ENCODE data around the gene ZDHHC14.

DNA sequence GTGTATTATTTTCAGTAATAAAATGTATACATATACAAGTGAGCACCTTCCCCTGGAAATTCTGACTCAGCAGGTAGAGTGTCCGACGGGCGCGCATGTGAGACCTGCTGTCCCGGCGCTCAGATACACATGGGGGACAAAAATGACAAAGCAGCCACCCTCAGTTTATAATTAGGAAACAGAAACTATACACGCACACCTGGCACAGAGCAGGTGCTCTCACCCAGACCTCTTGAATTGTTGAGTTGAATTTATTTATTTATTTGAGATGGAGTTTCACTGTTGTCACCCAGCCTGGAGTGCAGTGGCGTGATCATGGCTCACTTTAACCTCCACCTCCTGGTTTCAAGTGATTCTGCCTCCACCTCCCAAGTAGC, 180.4 kb downstream of the ZDHHC14 start:
- TF ChIP-seq, protein P1, sequence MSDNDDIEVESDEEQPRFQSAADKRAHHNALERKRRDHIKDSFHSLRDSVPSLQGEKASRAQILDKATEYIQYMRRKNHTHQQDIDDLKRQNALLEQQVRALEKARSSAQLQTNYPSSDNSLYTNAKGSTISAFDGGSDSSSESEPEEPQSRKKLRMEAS (IDR thresholded peaks at IDR 0.05), result no peak
- no peak for TF ChIP-seq TEAD4 (IDR thresholded peaks at IDR 0.05)
- TF ChIP-seq TAF1 (IDR thresholded peaks at IDR 0.05; ENCODE audit: low read depth), result no peak
- no peak for TF ChIP-seq EP300 (IDR thresholded peaks at IDR 0.05; ENCODE audit: borderline replicate concordance)
